Stimulated activated CD4-positive, alpha-beta T cell treated with anti-CD3 and anti-CD28 coated beads, Interleukin-15, amount 100 ng/mL, for 24 hours (primary cell): Measurements from ENCODE around the gene TMEM132D.
"Not testable (repeated sequence)": the region's sequence is repeated elsewhere in the genome, so short reads cannot be mapped to it uniquely, and the experiment has no call there.

Experiments used
- DNase-seq: peaks from one replicate; pipeline ENCODE4 v3.0.0-alpha.2; 2020

The TMEM132D gene

DNA sequence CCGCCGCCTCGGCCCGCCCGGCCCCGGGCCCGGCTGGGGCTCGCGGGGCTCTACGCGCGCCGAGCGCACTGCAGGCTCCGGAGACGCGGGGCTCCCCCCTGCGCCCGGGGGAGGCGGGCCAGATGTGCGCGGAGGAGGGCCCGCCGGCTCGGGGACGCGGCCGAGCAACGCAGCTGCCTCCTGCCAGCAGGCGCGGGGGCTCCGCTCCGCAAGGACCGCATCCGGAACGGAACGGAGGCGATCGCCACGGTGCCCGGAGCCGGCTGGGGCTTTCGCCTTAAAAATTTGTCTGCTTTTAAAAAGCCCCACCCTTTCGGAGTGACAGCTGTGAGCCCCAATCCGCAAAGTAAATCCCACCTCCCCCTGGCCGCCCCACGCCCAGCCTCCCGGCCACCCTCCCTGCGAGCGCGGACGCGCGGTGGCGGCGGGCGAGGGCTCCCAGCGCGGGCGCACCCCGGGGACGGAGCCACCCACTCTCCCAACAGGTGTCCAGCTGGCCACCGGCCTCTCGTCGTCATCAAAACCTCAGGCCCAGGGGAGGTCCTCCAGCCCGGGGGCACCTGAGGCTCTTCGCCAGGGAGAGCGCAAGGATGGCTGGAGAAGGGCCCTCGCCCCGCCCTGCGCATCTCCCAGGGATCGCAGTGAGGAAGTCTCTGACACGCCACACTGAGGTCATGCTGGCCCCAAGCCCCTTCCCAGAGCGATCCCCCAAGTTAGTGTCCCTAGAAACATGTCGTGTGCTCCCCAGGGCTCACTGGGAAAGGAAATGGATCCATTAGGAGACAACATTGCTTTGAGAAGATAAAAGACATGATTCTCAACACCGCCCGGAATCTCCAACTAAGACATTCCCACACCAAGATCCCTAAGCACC, at the start of gene TMEM132D:
Gene TMEM132D, minus strand, starts transcription at position 70 of the 874 bp plus-strand sequence.
- no peak for DNase-seq

DNA sequence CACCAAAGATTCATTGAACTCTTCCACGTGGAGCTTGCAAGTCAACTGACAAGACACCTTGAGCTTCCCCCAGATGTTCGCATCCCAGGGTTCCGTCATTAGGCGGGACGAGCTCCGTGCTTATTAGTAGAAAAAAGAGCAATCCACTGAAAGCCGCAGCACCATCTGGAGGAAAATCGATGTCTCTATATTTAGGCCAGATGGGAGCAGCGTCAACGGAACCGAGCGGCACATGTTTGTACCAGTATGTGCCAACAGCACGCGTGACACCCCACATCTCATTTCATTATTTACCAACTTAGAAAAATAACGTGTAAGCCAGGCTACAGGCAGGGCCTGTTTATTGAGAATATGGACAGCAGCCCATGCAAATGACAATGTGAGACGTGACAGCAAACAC, 45.8 kb upstream of the TMEM132D start:
- DNase-seq, result no peak

DNA sequence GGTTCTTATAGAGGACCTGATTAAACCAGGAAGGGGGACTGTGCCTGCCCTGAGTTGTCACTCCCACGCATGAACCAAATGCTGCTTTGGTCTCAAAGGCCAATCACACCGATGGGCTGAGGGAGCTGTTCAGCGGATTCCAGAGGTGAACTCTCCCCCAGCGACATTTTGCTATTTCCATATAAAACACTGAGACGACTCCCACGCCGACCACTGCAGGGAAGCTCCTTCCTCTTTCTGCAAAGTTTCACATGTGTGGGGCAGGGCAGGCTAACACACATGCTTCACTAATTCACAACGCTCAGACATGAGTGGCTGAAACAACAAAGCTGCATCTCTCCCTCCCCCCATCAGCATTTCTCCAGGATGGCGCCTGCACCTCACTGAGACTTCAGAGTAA, 37.8 kb upstream of the TMEM132D start:
- no peak for DNase-seq

DNA sequence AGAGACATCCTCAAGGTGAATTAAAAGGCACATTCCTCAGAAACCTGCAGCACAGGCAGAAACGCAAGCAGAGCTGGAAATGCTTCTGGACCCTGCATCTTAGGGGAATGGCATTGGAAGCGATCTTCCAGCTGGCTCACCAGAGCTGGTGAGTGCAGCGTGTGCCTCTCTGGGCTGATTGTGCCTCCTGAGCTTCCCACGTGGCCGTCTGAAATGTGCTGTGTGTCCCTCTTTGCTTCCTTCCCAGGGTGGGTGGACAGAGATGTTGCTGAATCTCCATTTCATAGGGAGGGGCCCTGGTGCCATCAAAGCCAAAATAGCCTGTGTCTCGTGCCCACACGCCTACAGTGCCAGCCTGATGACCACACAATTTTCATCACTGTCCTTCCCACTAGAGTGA, 34.3 kb upstream of the TMEM132D start:
- DNase-seq, result no peak

DNA sequence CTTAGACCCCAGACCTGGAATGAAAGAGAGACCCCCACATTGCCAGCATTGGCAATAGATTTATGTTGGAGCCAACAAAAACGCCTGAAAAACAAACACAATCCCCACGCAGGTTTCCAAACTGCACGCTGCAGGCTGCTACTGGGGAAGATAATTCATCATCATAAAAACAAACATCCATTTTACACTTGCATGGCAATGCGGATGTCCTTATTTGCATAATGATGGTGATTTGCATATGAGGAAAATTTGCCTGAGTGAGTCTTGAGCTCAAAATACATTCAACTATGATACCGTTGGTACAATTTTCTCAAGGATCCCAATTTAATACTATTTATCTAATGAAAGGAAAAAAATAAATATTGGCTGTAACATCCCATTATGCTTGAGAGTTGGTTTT, 33.6 kb upstream of the TMEM132D start:
- no peak for DNase-seq

DNA sequence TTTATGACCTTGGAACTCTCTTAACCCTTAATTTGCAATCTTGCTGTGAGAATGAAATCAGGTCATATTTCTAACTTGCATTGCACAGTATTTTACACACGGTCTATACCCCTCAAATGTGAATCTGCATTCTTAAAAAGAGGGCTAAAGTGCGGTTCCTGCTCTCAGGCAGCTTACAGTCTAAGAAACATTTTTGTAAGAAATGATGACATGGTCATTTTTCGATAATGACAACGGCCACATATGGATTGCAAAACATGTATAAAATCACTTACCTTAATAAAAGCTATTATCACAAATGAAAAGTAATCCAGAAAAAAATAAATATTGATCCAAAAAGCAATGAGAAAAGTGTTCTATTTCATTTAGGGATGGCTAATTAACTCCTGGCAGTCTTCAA, 24.8 kb upstream of the TMEM132D start:
- DNase-seq, result no peak

DNA sequence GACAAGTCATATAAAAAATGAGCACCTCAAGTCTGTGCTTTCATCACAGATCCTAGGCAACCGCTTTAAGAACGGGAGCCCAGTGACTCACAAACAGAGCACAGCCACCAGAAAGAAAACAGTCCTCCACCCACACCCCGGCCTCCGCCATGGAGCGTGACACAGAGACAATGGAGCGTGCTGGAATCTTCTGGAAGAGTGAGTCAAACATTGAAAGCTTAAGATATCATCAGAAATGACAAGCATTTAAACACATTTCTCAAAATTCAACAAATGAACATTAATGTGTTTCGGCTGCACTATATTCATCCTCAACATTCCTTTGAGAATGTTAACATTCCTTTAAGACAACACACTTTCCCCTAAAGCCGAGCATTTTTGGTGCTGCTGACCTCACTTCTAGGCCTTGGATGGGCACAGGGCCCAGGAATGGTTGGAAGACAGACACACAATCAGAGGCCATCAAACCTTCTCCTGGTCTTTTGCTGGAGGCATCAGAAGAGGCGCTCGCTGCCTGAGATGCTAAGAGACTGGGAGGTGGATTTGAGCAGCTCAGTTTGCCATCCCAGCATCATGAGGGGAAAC, 23.6 kb upstream of the TMEM132D start:
- no peak for DNase-seq

DNA sequence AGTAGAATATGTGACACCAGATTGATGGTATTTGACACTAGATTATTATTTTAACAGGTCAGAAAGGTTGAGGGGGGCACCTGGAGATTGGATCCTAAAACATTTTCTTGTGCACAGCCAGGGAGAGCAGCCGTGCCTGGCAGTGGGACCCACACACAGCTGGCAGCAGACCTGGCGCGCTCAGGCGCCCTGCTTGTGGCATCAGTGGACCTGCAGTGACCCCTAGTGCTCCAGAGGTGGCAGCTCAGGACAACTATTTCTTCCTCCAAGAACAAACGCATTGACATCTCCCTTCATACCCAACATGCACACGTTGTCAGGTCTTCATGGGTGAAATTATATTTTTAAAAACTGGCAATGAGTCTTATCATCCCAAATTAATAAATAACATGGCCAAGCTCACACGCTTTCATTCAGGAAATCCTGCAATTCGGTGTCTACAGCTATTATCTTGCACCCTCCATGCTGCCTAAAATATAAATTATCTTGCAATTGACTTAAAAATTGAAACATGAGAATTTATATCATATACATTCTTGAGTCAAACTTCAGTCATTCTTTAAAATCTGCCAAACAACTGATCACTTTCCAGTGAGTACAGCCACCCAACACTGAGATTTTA, 7.7 kb upstream of the TMEM132D start:
- DNase-seq, result peak; percentile 44

DNA sequence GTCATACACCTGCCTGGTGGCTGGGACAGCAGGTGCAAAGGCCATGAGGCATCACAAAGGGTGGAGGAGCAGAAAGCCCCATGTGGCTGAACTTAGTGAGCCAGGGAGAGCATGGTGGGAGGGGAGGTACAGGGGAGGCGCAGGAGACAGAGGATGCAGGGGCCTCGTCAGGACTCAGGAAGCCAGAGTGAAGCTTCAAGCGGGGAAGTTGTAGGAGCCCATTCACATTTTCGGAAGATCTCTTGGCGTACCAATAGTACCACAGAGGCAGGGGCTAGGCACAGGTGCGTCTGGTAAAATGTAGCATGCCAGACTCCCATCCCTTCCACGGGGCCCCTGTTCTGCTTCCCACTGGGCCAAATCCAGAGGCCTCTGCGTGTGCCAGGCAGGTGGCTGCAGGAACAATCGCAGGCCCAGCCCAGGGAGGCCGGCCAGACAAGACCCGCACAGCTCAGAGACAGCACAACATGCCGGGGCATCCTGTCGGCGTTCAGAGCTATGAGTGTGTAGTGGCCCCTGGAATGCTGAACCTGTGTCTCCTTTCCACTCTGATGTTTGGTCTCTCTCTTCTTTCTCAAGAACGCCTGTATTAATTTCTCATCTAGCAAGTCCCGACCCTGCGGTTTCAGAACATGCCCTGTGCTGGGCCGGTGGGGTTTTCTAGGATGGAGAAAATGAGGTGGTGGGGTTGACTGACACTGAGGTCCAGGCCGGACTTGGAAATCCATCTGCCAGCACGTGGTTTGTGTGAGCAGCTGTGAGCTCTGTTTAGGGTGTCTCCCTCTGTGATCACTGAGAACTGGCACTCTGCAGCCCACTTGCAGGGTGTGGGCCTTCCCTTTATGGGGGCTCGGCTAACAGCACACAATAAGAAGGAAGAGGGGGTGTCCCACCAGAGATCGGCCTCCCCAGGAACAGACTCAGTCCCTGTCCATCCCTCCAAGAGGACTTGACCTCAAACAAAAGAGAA, 5.5 kb upstream of the TMEM132D start:
- no peak for DNase-seq

DNA sequence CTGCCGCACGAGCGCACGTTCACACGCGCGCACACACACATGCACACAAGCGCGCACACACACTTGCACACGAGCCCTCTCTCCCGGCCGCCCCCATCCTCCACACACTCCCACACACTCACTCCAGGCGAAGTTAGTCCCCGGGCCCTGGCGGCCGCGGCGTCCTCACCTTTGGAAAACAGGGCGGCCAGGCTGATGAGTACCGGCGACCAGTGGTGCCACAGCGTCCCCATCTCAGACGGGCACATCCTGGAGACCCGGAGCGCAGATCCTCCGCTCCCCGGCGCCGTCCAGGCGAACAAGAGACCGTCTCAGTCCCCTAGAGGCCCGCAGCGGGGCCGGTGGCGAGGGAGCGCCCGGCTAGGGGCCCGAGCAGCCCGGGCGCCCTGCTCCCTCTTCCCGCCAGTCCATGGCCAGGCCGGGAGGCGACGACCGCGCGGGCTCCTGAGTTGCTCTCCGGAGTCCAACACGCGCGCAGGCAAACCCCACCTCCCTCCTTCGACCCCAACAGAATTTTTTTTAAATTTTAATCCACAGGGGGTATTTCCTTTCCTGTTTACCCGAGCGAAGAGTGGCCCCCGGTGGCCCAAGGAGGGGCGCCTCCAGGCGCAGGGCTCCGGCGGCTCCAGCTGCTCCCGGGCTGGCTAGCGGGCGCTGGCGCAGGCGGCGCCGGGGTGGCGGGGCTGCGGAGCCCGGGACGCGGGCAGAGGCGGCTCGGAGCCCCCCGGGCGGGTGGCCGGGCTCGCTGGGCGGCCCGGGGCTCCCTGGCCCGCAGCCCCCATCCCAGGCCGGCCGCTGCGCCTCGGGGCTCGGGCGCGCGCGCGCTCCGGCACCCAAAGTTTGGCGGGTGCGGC, 506 bp downstream of the TMEM132D start:
- no peak for DNase-seq

DNA sequence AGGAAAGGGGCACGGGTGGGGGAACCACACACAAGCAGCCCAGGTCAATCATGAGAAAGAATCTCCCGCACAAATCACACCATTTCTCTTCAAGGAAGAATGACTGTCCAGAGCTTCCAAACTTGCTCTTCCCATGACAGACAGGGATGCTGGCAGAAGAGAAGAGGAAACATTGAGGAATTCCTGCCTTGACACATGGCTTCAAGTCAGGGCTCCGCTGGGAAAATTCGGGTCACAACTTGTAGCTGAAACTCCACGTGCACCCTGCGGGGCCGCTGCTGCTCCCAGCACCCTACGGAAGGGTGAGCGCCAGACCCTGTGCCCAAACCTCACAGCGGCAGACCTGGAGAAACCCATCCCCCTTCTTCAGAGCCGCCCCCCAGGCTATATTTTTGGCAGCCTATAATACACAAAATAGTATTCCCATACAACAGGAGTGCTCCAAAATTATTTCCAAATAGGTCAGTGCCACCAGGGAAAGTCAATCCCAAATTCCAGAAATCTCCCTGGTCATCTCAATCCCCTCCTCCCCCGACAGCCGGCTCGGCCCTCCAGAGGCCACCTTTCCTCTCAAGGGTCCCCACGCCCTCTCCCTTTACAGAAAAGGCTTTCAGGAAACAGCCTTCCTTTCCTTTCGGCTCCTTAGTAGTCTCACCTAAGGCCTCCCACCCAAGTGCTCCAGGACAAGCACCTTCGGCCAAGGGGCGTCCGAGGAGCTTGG, 1.3 kb downstream of the TMEM132D start:
- no peak for DNase-seq

DNA sequence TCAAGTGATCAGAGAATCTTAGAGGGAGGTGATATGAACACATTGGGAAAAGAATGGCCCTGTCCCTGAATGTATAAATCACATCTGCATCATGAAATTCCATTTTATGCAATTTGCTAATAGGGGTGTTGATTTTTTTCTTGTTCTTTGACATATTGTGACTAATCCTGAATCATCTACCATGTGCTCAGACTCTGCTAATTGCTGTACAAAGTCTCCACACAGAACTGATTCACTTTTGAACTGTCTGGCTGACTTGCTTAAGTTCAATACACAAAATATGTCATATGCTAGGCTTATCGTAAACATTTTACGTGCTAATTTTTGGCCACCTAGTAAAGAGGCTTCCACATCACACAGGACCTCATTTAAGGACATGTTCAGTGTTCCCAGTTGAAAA, 2.6 kb downstream of the TMEM132D start:
- no peak for DNase-seq

DNA sequence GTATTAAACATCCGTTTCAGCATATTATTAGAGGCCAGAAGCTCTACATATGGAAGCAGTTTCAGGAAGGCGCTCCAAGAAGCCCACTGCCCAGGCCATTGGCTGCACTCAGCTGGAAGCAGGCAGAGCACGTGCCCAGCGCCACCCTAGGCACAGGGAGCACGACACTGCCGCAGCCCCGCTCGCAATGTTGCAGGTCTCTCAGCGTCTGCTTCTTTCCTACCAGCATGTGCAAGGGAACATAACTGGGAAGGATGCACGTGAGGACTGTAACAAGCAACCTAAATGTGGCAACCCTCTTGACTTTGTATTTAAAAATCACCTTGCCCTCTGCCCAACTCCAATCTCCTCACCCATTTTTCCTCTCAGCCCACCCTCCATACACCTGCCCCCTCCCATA, 3.5 kb downstream of the TMEM132D start:
- no peak for DNase-seq

DNA sequence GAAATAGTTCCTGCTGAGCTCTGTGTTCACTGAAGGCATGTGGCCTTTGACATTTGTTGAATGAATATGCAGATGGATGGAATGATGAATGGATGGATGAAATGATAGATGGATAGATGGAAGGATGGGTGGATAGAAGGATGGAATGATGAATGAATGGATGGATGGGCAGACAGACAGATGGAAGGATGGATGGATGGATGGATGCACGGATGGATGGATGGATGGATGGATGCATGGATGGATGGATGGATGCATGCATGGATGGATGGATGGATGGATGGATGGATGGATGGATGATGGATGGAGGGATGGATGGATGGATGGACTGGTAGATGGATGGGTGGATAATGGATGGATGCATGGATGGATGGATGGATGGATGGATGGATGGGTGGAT, 4.8 kb downstream of the TMEM132D start:
- DNase-seq, result not testable (repeated sequence)

DNA sequence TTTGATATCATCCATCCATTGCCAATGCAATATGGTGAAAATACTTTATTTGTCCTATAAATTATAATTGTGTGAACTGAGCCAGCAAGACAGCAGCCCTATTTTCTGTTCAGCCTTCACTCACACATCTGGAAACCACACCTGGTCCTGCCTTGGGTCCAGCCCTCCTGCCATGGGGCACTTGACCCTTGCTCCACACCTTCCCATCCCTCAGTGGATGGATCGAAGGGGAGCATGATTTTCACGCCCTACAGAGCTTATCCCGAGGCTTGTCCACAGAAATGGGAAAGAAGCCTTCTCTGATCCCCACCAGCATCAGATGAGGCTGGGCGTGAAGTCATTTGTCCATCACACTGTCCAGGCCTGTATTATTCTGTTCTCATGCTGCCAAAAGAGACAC, 10.1 kb downstream of the TMEM132D start:
- DNase-seq, result no peak

DNA sequence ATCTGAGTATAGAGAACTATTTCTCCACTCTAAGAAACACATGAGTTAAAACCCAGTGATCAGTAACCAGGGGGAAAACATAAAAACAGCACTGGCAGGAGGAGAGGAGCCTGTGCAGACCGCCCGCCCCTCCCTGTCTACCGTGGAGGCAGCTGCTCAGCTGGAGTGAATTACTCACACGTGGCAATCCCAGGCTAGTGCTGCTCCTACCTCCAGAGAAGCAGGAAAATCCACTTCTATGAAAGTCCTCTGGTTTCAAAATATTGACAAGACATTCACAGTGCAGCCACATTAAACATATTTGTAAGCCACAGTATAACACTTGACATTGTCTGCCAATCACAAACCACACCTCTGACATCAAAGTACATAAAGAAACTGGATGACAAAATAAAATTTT, 16.7 kb downstream of the TMEM132D start:
- DNase-seq, result no peak

DNA sequence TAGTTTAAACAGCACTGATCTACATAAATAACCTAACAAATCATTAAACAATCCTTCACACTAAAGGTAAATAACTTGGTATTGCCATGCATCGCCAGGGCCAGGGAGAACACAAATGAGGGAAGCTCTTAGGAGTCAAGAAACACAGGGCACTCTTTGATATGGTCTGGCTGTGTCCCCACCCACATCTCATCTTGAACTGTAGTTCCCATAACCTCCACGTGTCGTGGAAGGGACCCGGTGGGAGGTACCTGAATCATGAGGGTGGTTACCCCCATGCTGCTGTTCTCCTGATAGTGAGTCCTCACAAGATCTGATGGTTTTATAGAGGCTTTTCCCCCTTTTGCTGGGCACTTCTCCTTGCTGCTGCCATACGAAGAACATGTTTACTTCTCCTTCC, 17.3 kb downstream of the TMEM132D start:
- DNase-seq, result no peak

DNA sequence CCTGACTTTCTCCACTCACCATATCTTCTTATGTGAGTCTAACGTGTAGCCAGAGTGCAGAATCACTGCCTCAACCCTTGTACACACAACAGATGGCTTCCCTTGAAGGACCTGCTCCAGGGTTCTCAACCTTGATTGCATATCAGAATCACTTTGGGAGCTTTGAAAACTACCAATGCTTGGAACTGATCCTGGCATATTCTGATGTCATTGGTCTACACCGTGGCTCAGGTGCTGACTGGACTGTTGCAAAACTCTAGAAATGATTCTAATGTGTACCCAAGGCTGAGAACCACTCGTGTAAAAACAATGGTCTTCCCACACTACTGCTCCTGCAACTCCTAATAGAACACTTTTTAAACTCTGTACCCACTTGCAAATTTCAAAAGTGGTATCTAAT, 18.5 kb downstream of the TMEM132D start:
- no peak for DNase-seq

DNA sequence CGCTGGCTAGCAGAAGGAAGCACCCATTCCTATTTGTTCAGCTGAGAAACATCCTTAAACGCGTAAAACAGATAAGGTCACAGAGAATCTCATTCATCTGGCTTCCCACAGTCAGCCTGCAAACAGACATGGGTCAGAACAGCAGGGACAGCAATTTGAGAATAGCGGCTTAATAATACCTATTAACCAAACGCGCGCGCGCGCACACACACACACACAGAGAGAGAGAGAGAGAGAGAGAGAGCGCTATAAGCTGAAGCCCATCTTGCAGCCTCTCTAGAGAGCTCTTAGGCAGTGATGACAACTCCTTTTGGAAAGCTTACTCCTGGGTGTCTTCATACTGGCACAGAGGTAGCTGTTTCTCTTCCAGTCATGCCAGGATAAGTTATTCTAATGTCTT, 26.4 kb downstream of the TMEM132D start:
- DNase-seq, result no peak

DNA sequence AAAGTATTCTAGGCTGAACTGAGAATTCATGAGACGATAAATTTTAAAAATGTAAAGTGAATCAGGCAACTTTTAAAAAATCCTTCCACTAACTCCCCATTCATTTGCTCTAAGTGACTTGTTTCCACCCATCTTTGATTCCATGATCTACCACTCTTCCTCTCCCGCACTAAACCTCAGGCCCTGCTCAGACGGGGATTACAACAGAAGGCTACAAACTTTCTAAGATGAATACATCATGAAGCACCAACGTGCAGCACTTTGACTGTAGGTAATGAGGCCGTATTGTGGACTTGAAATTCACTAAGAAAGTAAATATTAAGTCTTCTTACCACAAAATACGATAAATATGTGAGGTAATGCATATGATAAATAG, 30.0 kb downstream of the TMEM132D start:
- no peak for DNase-seq

DNA sequence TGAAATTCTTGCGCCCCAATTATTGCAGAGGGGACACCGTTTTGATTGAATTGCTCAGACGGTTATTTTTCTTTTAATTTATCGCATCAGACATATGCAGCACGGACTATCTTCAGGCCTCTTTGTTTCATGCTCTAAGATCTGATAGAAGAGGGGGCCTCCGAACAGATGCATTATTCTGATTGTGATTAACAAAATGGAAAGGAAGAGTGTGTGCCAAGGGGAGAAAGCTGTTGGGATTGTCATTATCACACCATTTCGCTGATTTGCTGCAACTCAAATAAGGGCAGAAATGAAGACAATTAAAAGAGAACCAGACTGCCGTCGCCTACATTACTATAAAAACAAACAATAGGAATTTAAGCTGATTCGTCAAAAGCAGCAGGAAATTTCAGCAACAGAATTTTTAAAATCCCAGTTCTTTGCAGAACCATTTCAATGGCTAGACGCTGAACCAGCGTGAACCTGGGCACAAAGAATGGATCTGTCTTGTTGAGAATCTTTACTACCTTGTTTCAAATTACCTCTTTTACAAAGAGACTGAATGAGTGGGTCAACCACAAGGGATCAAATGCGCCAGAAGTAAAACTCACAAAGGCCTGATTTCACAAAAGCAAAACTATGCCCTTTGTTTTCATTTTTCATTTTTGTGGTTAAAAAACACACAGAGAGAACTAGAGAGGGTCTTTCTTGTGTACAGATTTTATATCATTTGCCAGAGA, 30.6 kb downstream of the TMEM132D start:
- no peak for DNase-seq
